KOPT-K1 (cell line): ENCODE measurements around the gene LSM11.

Source experiments
- H3K27ac ChIP-seq: fragments of 200-600 bp; sonication (generic); 2 replicates; pipeline ENCODE4 v1.5.1; 2016; ENCODE audit warnings: antibody characterized with exemption, mild to moderate bottlenecking, low read depth, low read length; ENCODE audit not compliant: poor library complexity, severe bottlenecking
- H3K36me3 ChIP-seq: fragments of 200-600 bp; sonication (generic); 2 replicates; pipeline ENCODE4 v1.5.1; 2017; ENCODE audit warnings: antibody characterized with exemption, mild to moderate bottlenecking, low read length, moderate library complexity; ENCODE audit not compliant: insufficient read depth
- H3K9me3 ChIP-seq: fragments of 200-600 bp; sonication (generic); 2 replicates; pipeline ENCODE4 v1.5.1; 2017; ENCODE audit warnings: antibody characterized with exemption, low read length, mild to moderate bottlenecking; ENCODE audit not compliant: insufficient read depth, poor library complexity, severe bottlenecking

Gene LSM11

DNA sequence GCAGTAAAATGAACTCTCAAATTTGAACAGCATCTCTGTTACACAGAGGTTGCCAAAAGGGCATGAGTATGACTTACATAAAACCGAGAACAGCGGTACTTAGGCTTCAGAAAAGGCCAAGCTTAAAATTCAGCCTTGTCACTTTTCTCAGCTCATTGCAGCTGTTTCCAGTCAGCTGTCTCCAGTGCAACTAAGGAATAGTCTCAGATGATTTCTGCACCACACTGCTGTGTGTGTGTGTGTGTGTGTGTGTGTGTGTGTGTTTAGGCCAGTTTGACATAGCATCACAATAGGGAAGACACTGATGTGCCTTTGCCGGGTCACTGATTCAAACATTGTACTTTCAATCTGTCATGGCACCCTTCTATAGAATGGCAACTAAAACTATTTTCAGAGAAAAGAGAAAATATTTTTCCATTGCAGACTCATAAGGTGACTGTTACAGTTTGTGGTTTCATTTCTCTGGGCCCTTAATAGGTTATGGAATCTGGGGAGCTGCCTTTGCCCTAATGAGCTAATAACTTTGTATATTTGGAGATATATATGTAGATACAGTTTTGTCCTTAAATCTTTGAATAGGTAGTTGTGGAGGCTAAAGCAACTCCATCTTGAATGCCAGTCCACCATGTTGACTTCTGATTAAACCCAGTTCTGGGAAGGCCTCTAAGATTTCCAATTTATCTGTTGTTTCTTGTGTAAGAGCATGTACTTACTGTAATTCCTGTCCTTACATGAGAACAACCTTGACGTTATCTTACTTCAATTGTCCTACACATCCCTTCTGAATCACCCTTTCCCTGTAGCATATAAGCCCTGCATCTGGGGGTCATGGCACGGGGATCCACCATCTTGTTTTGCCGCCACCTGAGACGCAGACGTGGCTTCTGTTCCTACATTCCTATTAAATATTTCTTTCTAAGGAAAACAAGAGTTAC is 4.5 kb downstream of the LSM11 start:
- H3K27ac ChIP-seq = no peak overlapping the region

DNA sequence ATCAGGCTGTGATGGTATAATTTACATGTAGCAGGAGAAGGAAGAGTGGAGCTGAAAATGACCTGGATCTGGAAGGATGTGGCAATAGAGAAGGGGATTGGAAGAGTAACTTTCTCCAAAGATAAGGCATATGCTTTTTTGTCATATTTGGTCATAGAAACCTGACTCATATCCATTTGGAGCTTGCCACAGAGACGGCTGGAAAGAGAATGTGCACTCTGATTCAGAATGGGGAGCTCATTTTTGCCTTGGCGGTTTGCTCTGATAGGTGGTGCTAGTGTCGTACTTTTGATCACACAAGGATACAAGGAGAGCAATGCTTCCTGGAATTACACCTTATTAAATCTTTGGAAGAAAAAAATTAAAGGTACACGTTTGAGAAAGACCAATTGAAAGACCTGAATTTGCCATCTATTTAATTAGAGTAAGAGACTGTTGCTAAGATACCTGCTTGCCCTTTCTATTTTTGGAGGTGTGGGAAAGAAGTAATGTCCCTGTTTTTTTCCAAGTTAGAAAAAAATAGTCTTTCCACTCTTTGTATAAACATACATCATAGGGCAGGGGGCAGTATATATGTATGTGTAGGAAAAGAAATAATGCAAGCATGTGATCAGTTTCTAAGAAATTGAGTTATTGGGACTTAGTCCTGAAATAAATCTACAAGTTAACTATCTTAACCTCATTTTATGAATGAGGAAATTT is 5.4 kb downstream of the LSM11 start:
- Histone ChIP-seq H3K9me3 (no peaks in the 10 kb centered on the region), H3K27ac (no peak overlapping the region), H3K36me3 (peaks cover 42% of the 10 kb centered on the region)

More for the DNA sequence above, 4.5 kb downstream of the LSM11 start:
- H3K9me3 ChIP-seq = no peaks in the 10 kb centered on the region
- peaks cover 33% of the 10 kb centered on the region for H3K36me3 ChIP-seq

DNA sequence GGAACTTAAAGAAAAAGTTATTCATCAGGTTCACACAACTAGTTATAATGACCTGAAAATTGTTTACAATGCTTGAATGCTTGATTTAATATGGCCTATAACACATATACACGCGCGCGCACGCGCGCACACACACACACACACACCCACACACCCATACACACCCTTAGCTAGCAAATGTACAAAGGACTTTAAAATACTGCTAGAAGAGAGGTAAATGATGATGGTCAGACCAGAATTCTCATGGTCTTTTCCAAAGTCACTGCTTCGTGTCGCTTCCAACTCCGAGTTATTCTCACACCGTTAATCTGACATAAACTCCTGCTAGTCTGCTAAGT is 5.9 kb downstream of the LSM11 start:
- H3K27ac ChIP-seq = no peak overlapping the region
- H3K36me3 ChIP-seq = peaks cover 46% of the 10 kb centered on the region
- H3K9me3 ChIP-seq = no peaks in the 10 kb centered on the region

DNA sequence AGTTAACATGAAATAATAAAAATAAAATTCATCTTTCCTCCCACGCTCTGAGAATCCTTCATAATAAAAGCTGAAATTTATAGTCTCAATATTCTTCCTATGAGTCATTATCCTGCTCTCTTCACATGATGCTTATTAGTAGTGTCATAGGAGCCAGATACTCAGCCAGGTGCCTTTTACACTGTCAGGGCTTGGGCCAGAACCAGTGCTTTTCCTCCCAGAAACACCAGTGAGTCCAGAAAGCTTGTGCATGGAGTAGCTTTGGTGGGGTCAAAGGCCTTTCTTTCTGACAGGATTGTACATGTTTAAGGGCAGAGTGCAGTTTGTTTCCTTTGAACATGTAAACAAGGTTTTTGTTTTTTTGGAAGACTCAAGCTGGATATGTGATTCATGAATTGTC is 6.8 kb downstream of the LSM11 start:
- no peak overlapping the region for H3K27ac ChIP-seq
- H3K9me3 ChIP-seq = no peaks in the 10 kb centered on the region
- H3K36me3 ChIP-seq = peaks cover 54% of the 10 kb centered on the region

DNA sequence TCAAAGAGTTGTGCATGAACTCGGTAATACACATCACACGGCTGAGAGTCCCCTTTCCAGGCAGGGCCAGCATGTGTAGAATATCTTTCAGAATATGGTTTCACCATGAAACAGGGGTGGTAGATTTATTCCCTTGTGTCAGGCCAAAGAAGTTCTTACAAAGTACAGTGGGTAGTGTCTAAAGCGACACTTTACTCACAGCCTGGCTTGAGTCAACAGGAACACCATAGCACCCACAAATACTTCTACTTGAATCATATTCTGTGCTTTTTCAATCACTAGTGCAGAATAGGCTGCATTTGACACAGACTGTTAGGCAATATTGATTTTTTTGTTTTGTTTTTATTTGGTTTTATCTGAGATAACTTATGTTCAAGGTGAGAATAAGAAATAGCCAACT is 12.6 kb downstream of the LSM11 start:
- H3K27ac ChIP-seq = no peak overlapping the region
- peaks cover 92% of the 10 kb centered on the region for H3K36me3 ChIP-seq
- no peaks in the 10 kb centered on the region for H3K9me3 ChIP-seq

DNA sequence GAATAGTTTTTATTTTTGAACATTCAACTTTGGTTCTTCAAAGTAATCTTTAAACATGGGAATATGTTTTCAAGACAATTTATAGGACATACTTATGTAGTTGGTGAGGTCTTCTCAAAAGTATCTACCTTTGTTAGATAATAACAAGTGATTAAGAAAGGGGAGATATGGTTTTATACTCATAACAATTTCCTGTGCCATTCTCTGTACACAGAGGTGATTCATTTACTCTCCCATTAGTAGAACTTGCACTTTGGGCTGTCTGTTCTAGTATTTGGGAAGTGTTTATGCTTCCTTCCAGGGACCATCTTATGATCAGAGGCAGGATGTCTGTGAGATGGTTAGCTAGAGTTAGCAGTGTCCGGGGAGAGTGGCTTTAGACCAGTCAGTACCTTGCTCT is 15.2 kb downstream of the LSM11 start:
- peaks cover 74% of the 10 kb centered on the region for H3K36me3 ChIP-seq
- no peaks in the 10 kb centered on the region for H3K9me3 ChIP-seq
- H3K27ac ChIP-seq = no peak overlapping the region

DNA sequence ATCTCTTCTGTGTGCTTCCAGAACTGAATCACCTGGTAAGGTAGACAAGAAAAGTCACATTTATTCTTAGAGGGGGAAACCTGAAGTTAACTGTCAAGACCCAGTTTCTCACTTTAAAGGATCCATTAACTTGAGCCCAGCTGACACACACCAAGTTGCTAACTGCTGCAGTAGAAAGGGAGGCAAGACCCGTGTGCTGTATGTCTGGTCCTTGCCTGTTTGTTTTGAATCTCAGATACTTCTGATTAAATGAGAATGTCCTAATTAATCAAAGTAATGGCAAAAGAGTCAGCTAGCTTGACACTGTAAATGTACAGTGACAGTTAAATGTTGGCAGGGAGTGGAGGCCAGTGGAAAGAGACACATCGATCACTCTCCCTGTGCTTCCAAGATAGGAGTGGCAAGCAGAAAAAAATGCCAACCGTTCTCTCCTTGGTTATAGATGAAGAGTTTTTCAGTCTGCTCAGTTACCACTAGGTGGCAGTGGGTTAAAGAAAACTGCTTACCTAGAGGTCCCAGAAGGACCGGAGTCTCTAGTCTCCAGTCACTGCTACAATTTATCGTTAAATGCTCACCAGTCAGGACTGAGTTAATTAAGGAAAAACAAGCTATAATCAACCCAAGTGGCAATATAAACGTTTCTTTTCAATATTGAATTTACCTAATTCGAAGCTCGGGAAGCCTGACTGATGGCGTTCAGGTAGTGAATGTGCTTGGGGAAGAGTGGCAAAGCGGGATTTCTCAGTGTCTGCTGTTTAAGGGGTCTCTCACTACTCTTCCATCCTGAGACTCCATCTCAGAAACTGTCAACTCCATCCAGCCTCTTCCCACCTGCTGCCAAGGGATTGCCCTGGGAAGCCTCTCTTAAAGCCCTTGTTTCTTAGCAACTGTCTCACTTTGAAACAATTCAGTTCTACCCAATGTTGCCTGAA is 18.4 kb downstream of the LSM11 start:
- H3K27ac ChIP-seq = no peak overlapping the region
- no peaks in the 10 kb centered on the region for H3K9me3 ChIP-seq
- H3K36me3 ChIP-seq = peaks cover 44% of the 10 kb centered on the region

DNA sequence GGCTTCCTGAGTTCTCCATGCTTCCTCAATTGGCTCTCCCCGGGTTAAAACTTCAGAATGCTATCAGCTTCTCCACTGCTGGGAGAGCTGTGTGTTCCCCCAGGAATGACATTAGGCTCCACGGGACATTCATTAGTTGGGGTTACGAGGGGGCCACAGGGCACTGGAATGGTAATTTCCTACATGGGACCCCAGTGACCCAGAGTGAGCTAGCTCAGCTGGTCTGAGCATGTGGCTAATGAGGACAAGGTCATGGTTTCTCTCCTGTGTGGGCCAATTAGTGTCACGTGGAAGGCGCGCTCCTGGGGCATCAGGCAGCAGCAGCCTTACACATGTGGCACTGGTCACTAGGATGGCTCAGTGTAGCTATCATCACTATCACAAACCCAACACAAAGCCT is 21.0 kb downstream of the LSM11 start:
- peaks cover 23% of the 10 kb centered on the region for H3K36me3 ChIP-seq
- no peaks in the 10 kb centered on the region for H3K9me3 ChIP-seq
- H3K27ac ChIP-seq = no peak overlapping the region

DNA sequence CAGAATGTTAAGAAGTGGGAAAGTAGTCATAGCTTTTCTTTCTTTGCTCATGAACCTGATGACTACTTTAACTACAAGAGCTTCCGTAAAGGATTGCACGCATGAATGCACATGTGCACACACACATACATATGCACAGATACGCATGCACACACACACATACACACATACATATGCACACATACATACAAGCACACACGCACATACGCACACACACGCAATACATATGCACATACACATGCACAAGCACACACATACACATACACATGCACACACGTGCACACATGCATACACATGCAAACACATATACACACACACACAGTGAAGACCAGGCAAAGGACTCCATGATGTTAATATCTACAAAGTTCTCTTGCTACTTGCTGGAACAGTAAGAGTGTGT is 22.9 kb downstream of the LSM11 start:
- Histone ChIP-seq H3K36me3 (peaks cover 5% of the 10 kb centered on the region; the same call in 1 of the 2 replicates), H3K27ac (no peak overlapping the region), H3K9me3 (no peaks in the 10 kb centered on the region)

DNA sequence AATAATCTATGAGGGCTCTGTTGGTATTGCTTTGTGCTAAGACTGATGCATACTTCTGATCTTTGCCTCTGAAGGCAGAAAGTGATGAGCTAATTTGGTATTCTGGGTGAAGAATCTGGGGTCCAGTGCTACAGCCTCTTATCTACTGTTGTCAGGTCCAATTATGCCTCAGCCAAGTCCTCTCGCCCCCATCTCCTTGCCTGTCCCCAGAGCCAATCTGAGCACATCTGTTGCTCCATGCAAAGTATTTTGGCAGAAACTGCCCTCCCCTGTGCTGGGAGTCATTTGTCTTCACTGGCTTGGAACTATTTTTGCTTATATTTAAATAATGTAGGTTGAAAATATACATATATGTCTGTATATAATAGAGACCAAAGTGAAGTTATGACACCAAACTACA is 23.4 kb downstream of the LSM11 start:
- Histone ChIP-seq H3K27ac (no peak overlapping the region), H3K9me3 (no peaks in the 10 kb centered on the region)

DNA sequence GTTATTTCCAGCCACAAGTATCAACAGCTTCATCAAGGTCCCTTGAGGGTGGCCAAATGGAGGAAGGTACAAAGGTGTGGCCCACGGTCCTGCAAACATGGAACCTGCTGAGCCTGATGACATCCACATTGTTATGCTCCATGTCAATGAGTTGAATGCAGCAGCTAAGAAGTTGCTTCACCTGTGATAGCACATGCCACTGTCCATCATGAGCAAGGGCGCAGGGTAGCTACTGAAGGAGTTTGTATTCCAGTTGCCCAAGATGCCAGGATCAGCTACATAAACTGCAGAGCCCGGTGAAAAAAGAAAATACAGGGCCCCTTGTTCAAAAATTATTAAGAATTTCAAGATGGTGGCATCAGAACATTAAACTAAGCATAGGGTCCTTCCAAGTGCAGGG is 24.2 kb downstream of the LSM11 start:
- no peaks in the 10 kb centered on the region for H3K36me3 ChIP-seq
- H3K9me3 ChIP-seq = no peaks in the 10 kb centered on the region
- no peak overlapping the region for H3K27ac ChIP-seq

More for the DNA sequence above, 23.4 kb downstream of the LSM11 start:
- H3K36me3 ChIP-seq = no peaks in the 10 kb centered on the region

DNA sequence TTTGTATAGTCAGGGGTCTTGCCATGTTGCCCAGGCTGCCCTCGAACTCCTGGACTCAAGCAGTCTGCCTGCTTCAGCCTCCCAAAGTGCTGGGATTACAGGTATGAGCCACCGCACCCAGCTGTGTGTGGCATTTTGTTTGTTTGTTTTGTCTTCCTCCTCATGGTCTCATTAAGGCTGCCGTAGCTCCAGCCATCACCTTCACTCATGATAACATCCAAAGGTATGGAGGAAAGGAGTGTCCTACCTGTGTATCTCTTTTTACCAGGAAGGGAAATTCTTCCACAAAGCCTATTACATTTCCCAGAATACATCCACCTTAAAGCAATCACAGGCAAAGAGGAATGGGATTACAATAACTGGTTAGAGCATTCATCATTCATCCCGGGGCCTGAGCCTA is 27.2 kb downstream of the LSM11 start:
- Histone ChIP-seq H3K27ac (no peak overlapping the region), H3K36me3 (no peaks in the 10 kb centered on the region), H3K9me3 (no peaks in the 10 kb centered on the region)

DNA sequence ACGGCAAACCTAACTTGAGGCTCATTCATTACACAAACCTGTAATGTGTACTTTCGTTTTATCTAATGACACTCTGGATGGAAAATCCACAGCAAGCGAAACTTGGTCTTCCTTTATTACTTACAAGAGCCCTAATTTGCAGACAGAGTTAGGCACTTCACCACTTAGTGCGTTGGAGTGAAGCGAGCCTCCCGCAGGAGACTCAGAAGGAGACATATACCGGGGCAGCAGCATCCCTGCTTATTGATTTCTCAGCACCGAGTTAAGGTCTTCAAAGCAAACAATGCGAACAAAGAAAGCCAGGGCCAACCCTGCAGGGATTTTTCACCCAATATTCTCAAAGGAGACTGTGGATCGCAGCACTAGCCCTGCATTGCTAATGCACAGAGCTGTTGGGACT is 28.6 kb downstream of the LSM11 start:
- no peaks in the 10 kb centered on the region for H3K36me3 ChIP-seq
- no peak overlapping the region for H3K27ac ChIP-seq
- no peaks in the 10 kb centered on the region for H3K9me3 ChIP-seq

DNA sequence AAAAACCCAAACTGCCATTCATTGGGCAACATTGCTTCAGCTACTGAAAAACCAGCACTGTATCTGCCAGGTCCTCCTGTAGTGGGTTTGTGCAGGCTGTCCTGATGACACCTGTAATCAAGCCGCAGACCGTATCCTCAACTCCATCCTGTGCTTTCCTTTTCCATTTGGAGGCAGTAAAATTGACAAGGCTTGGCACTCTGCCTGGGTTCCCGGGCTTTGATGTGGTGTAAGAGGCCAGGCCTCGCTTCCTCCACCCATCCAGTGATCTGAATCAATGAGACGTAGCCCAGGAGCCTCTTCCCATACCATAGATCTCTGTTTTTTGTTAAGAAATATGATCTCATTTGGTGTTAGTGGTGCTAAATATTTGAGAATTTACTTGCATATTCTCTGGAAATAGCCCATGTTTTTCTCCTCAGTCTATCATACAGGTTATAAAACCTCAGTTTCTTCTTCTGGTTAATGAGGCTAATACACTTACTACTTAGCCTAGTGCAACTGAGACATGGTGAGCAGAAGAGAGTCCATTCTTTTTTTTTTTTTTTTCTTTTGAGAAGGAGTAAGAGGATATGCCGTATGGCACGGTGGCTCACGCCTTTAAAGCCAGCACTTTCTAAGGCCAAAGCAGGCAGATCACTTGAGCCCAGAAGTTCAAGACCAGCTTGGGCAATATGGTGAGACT is 34.8 kb downstream of the LSM11 start:
- H3K36me3 ChIP-seq = no peaks in the 10 kb centered on the region; the same call in 1 of the 2 replicates
- no peak overlapping the region for H3K27ac ChIP-seq
- no peaks in the 10 kb centered on the region for H3K9me3 ChIP-seq
